Common myeloid progenitor, CD34-positive (primary cell): Measurements from ENCODE around the gene RCSD1.
A peak's percentile ranks its signal among the peaks of the same experiment; 100 is the strongest.

Experiments
- CTCF ChIA-PET: fragments of 350-600 bp; sonication (Branson Sonifier 250); formaldehyde crosslinking; loops from one replicate; lab custom pipeline; 2021; ENCODE audit warnings: antibody characterized with exemption; lab: Charles Lee
- POLR2A ChIA-PET: fragments of 350-600 bp; sonication (Branson Sonifier 250); formaldehyde crosslinking; loops from one replicate; lab custom pipeline; 2021; ENCODE audit warnings: antibody characterized with exemption; lab: Charles Lee
- DNase-seq, 3 donors: peaks; one replicate each; pipeline versions ENCODE4 v3.0.0 to v3.0.0-alpha.2; 2013
- H3K27ac ChIP-seq, 2 experiments: 1 replicate in 1 of 2; 2 replicates in 1 of 2; pipeline ENCODE4 v1.7.0; 2013; ENCODE audit warnings: inconsistent platforms in 2 of 2, low read length in 2 of 2, mild to moderate bottlenecking in 2 of 2, low read depth in 1 of 2, moderate library complexity in 1 of 2; ENCODE audit not compliant: severe bottlenecking in 2 of 2, insufficient read depth in 1 of 2, poor library complexity in 1 of 2
- H3K27me3 ChIP-seq, 5 experiments: replicated peaks in 2 of 5; 1 replicate in 3 of 5; 2 replicates in 2 of 5; pipeline versions ENCODE4 v1.6.1 to v1.7.0; 2013; ENCODE audit warnings: low read length in 4 of 5, mild to moderate bottlenecking in 2 of 5, moderate library complexity in 2 of 5, inconsistent platforms in 1 of 5; ENCODE audit not compliant: insufficient read depth in 5 of 5, control insufficient read depth in 4 of 5
- H3K36me3 ChIP-seq, 4 experiments: 1 replicate in 2 of 4; 2 replicates in 2 of 4; pipeline versions ENCODE4 v1.6.1 to v1.7.0; 2013; ENCODE audit warnings: low read length in 3 of 4, control low read depth in 1 of 4, mild to moderate bottlenecking in 1 of 4; ENCODE audit not compliant: control insufficient read depth in 4 of 4, insufficient read depth in 4 of 4
- H3K4me1 ChIP-seq, 4 experiments: 1 replicate in 3 of 4; 2 replicates in 1 of 4; pipeline versions ENCODE4 v1.6.1 to v1.7.1; 2013; ENCODE audit warnings: low read length in 3 of 4, mild to moderate bottlenecking in 3 of 4, control low read depth in 1 of 4, inconsistent platforms in 1 of 4, moderate library complexity in 1 of 4; ENCODE audit not compliant: control insufficient read depth in 4 of 4, insufficient read depth in 4 of 4; ENCODE audit errors: control extremely low read depth in 1 of 4
- H3K4me3 ChIP-seq, 7 experiments: 1 replicate in 4 of 7; 2 replicates in 3 of 7; pipeline versions ENCODE4 v1.5.1 to v1.7.0; 2013; ENCODE audit warnings: mild to moderate bottlenecking in 7 of 7, low read length in 6 of 7, moderate library complexity in 6 of 7, inconsistent platforms in 2 of 7, low read depth in 2 of 7, control low read depth in 1 of 7; ENCODE audit not compliant: insufficient read depth in 4 of 7, control insufficient read depth in 1 of 7; ENCODE audit errors: extremely low read depth in 1 of 7
- H3K9me3 ChIP-seq, 5 experiments: 1 replicate in 4 of 5; 2 replicates in 1 of 5; pipeline versions ENCODE4 v1.6.1 to v1.7.1; 2013; ENCODE audit warnings: low read length in 4 of 5, mild to moderate bottlenecking in 2 of 5, inconsistent platforms in 1 of 5, low read depth in 1 of 5, moderate library complexity in 1 of 5; ENCODE audit not compliant: control insufficient read depth in 4 of 5, insufficient read depth in 2 of 5; ENCODE audit errors: control extremely low read depth in 1 of 5
- WGBS: methylation state at CpG from one replicate; pipeline ENCODE4 v1.1.5; 2013; ENCODE audit not compliant: insufficient coverage; 5-methylcytosine and 5-hydroxymethylcytosine counted together

Gene RCSD1

DNA sequence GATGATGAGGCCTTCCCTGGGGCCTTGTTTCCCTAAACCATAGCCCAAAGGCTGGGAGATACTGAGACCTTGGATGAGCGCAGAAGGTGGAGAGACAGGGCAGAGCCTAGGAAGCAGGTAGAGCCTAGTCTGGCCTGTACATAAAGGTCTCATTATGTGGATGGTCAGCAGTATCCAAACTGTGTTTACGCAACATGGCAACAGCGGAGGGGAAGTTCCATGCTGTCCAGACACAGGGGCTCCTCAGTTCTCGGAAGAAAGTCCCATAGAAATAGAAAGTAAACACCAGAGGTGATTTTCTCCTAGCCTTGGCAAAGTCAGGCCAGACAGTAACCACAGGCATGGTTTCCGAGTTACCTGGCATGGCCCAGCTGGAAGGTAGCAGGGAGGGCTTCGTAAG lies 49.7 kb downstream of the RCSD1 start:
- CTCF ChIA-PET, result interaction anchor here (1.0 to 2.6 kb wide), 3 partner anchors 29 to 79 kb away, joined by 4 to 13 read pairs (median 12); no protein-coding TSS in a partner anchor
- POLR2A ChIA-PET, result no interaction called here
- no peak for DNase-seq
- Histone ChIP-seq H3K9me3 (no peaks in the 10 kb centered on the region), H3K4me1 (peaks cover 3 to 15% (median 4%) of the 10 kb centered on the region in 4 experiments), H3K36me3 (peaks cover 31 to 79% (median 48%) of the 10 kb centered on the region in 4 experiments), H3K27ac (peak overlapping the region in 1 of 2 experiments; percentile 38), H3K27me3 (no peaks in the 10 kb centered on the region), H3K4me3 (no peak overlapping the region)
- WGBS, result 98% methylated on average over 6 of the region's 6 CpGs

DNA sequence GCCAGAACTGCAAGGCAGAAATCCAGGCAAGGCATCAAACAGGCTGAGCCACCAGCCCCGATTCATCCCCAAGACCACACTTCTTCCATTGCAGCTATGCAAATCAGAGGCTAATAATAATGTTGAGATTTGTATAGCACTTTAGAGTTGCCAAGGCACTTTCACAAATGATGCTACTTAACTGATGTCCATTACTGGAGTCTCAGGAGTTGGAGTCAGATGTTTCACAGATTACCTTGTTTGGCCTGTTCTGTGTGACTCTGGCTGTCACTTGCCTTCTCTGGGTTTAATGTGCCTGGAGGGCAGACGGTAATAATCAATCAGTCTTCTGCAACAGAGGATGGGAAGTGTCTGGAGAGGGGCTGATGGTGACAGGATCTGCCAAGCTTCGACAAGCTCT lies 51.0 kb downstream of the RCSD1 start:
- Histone ChIP-seq H3K36me3 (peaks cover 35 to 84% (median 55%) of the 10 kb centered on the region in 4 experiments), H3K27ac (peak overlapping the region in 1 of 2 experiments; percentile 52), H3K27me3 (no peaks in the 10 kb centered on the region), H3K4me1 (peaks cover 3 to 12% (median 4%) of the 10 kb centered on the region in 4 experiments), H3K9me3 (no peaks in the 10 kb centered on the region), H3K4me3 (no peak overlapping the region)
- WGBS, result 100% methylated on average over 1 of the region's 3 CpGs
- ChIA-PET CTCF (interaction anchor here (0.7 to 2.2 kb wide), 7 partner anchors 16 to 123 kb away, joined by 3 to 13 read pairs (median 3); no protein-coding TSS in a partner anchor), POLR2A (no interaction called here)
- no peak for DNase-seq

DNA sequence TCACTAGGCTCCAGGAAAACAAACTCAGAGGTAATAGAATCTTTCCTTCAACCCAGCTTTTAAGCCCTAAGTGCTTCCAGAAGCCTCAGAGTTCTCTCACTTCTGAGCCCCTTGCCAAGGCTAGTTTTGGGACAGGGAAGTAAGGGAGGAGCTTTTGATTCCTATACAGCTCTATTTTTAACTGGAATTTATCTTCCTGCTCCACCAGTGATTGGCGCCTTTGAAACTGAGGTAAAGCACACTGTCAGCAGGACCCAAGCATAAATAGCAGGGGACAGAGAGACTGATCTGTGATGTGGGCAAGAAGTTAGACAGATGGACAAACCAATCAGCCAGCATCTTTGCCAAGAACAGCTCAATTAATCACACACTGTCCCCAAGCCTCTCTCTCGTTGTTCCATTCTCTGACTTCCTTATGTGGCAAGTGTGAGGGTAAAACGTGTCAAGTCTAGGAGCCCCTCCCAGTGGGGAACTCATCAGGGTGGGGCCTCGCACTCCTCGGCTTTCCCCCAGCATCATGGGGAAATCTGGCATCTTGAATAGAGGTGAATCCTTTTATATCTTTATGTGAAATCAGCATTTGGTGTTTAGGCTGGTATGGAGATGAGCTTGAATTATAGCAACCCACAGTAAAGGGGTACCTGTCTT lies 51.5 kb downstream of the RCSD1 start:
- DNase-seq, result no peak
- peak overlapping the region in 1 of 2 experiments; percentile 4 for H3K27ac ChIP-seq
- H3K4me1 ChIP-seq, result peaks cover 3 to 7% (median 4%) of the 10 kb centered on the region in 4 experiments
- H3K27me3 ChIP-seq, result no peaks in the 10 kb centered on the region
- H3K9me3 ChIP-seq, result no peaks in the 10 kb centered on the region
- ChIA-PET CTCF (interaction anchor here (0.6 to 2.2 kb wide), 6 partner anchors 16 to 124 kb away, joined by 3 to 13 read pairs (median 3); no protein-coding TSS in a partner anchor), POLR2A (no interaction called here)
- WGBS, result 100% methylated on average over 1 of the region's 5 CpGs
- H3K36me3 ChIP-seq, result peaks cover 31 to 84% (median 55%) of the 10 kb centered on the region in 4 experiments
- no peak overlapping the region for H3K4me3 ChIP-seq

DNA sequence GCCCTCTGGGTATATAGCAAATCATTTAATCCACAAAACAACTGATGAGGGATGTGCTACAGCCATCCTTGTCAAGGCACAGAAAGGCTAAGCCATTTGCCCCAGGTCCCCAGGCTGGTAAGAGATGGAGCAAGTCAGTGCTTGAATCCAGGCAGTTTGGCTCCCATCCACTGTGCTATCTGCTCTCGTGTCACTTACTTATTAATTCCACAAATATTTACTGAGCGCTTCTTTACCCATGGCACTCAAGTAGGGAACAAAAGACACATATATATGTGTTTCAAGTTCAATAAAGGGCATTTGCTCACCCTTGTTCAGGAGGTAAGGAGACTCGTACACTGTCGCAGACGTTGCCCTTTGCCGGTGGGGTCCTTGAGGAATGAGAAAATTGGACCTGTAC lies 53.2 kb downstream of the RCSD1 start:
- WGBS, result 100% methylated on average over 4 of the region's 6 CpGs
- no peak overlapping the region for H3K27ac ChIP-seq
- CTCF ChIA-PET, result no interaction called here

DNA sequence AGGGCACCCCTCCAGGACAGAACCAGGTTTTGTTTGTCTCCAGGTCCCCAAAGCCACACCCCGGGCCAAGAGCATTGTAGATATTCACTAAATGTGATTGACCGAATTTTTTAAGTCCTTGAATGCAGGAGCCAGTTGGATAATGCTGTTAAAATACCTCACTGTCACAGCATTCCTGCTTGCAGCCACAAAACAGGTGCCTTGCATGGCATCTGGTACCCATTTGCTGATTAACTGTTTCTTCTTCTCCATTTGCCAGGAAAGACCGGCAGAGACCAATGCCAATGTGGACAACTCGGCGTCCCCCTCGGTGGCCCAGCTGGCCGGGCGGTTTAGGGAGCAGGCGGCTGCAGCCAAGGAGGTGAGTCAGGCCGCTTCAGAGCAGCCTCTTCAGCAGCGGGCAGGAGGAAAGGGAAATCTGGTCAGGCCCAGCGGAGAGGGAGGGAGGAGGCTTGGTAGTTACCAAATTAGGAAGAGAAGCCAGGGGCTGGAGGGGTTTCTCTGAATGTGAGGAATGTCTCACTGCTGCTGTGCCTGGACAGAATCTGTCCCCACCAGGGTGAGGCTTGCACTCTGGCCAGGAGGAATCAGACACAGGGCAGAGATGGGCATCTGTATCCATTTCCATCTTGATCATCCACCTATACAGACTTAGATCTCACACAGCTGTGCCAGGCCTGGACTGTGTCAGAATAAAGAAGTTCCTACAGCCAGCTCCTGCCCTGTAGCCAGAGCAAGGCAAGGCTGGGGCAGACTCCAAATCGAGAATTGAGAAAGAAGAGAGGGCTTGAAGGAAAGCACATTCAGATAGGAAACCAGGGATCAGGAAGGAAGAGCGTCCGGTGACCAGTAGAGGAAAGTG lies 53.8 kb downstream of the RCSD1 start:
- CTCF ChIA-PET, result no interaction called here
- POLR2A ChIA-PET, result no interaction called here
- DNase-seq, result no peak

More for the DNA sequence above, 53.2 kb downstream of the RCSD1 start:
- Histone ChIP-seq H3K4me3 (no peak overlapping the region), H3K36me3 (peaks cover 32 to 85% (median 55%) of the 10 kb centered on the region in 4 experiments), H3K4me1 (peaks cover 0 to 8% (median 4%) of the 10 kb centered on the region in 4 experiments), H3K27me3 (no peaks in the 10 kb centered on the region), H3K9me3 (no peaks in the 10 kb centered on the region)
- POLR2A ChIA-PET, result no interaction called here
- DNase-seq, result no peak

DNA sequence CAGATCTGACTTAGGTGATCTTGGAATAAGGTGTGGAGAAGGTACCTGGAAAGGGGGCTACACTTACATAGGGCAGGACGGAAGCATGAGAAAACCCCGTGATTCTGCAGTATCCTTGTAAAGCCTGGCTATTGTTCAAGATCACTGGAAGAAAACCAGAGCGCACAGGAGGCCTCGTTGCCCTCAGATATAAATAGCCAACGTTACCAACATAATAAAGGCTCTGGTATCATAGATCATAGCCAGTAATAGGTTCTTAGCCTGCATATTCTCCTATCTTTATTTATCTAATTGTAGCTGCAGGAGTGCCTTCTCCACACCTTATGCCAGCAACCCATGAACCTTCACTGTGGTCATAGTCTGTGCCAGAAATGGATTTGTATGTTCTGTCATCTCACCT lies 55.8 kb downstream of the RCSD1 start:
- Histone ChIP-seq H3K4me1 (peaks cover 0 to 5% (median 4%) of the 10 kb centered on the region in 4 experiments), H3K36me3 (peaks cover 39 to 89% (median 65%) of the 10 kb centered on the region in 4 experiments), H3K27ac (no peak overlapping the region), H3K27me3 (no peaks in the 10 kb centered on the region), H3K4me3 (no peak overlapping the region), H3K9me3 (no peaks in the 10 kb centered on the region)
- DNase-seq, result no peak
- WGBS, result 91% methylated on average over 5 of the region's 5 CpGs
- CTCF ChIA-PET, result interaction anchor here (1.0 to 4.8 kb wide), 11 partner anchors 9 to 145 kb away, joined by 3 to 84 read pairs (median 10); no protein-coding TSS in a partner anchor
- POLR2A ChIA-PET, result no interaction called here

More for the DNA sequence above, 53.8 kb downstream of the RCSD1 start:
- Histone ChIP-seq H3K27ac (peak overlapping the region in 1 of 2 experiments; percentile 37), H3K27me3 (no peaks in the 10 kb centered on the region), H3K36me3 (peaks cover 36 to 86% (median 57%) of the 10 kb centered on the region in 4 experiments), H3K9me3 (no peaks in the 10 kb centered on the region), H3K4me3 (no peak overlapping the region), H3K4me1 (peaks cover 0 to 5% (median 4%) of the 10 kb centered on the region in 4 experiments)
- WGBS, result 91% methylated on average over 12 of the region's 15 CpGs
